CD4-positive, alpha-beta memory T cell (primary cell): ENCODE data around the gene SKI. TPM values are rescaled to one million over a fixed set of nuclear protein-coding genes. Genes with fewer than 3 reads are reported as not detected.
"Not testable (repeated sequence)": the region's sequence is repeated elsewhere in the genome, so short reads cannot be mapped to it uniquely, and the experiment has no call there.

Source experiments
- CTCF ChIA-PET: fragments of 350-600 bp; sonication (Branson Sonifier 250); formaldehyde crosslinking; loops from one replicate; lab custom pipeline; 2021; ENCODE audit warnings: inconsistent platforms; ENCODE audit not compliant: partially characterized antibody; lab: Charles Lee
- POLR2A ChIA-PET: fragments of 350-600 bp; sonication (Branson Sonifier 250); formaldehyde crosslinking; loops from one replicate; lab custom pipeline; 2021; ENCODE audit not compliant: partially characterized antibody; lab: Charles Lee
- DNase-seq, 5 donors: peaks; one replicate each; pipeline versions ENCODE4 v3.0.0 to v3.0.0-alpha.2; 2020 to 2022; ENCODE audit warnings: mixed read lengths in 1 of 5
- H3K27ac ChIP-seq: one replicate; pipeline ENCODE4 v1.7.0; 2013; ENCODE audit warnings: low read depth, low read length
- H3K27me3 ChIP-seq: 2 replicates; pipeline ENCODE4 v1.7.0; 2013; ENCODE audit warnings: mild to moderate bottlenecking, low read length, moderate library complexity; ENCODE audit not compliant: insufficient read depth
- H3K36me3 ChIP-seq: 2 replicates; pipeline ENCODE4 v1.7.0; 2013; ENCODE audit warnings: mild to moderate bottlenecking, low read length, moderate library complexity; ENCODE audit not compliant: insufficient read depth
- H3K4me1 ChIP-seq: 2 replicates; pipeline ENCODE4 v1.7.0; 2013; ENCODE audit warnings: mild to moderate bottlenecking, low read length, moderate library complexity; ENCODE audit not compliant: insufficient read depth
- H3K4me3 ChIP-seq, 2 donors: one replicate each; pipeline ENCODE4 v1.7.0; 2013; ENCODE audit warnings: low read length in 2 of 2, mild to moderate bottlenecking in 1 of 2
- H3K9me3 ChIP-seq, 2 donors: one replicate each; pipeline ENCODE4 v1.7.0; 2013; ENCODE audit warnings: low read length in 2 of 2, control low read depth in 1 of 2; ENCODE audit not compliant: control insufficient read depth in 1 of 2
- H3K27ac Mint-ChIP-seq, 7 donors: one replicate each; pipeline ENCODE4 v1.8.0; 2020 to 2021; ENCODE audit warnings: mixed read lengths in 7 of 7, mild to moderate bottlenecking in 6 of 7, inconsistent platforms in 3 of 7, moderate library complexity in 3 of 7
- H3K27me3 Mint-ChIP-seq, 2 donors: one replicate each; pipeline ENCODE4 v1.8.0; 2020 to 2021; ENCODE audit warnings: mixed read lengths in 2 of 2
- H3K36me3 Mint-ChIP-seq, 2 donors: one replicate each; pipeline ENCODE4 v1.8.0; 2020 to 2021; ENCODE audit warnings: mixed read lengths in 2 of 2, inconsistent platforms in 1 of 2, mild to moderate bottlenecking in 1 of 2
- H3K4me1 Mint-ChIP-seq, 4 donors: one replicate each; pipeline ENCODE4 v1.8.0; 2020 to 2021; ENCODE audit warnings: mixed read lengths in 4 of 4, mild to moderate bottlenecking in 1 of 4
- H3K4me3 Mint-ChIP-seq, 8 donors: one replicate each; pipeline ENCODE4 v1.8.0; 2020 to 2021; ENCODE audit warnings: mixed read lengths in 8 of 8, mild to moderate bottlenecking in 7 of 8, moderate library complexity in 6 of 8, inconsistent platforms in 3 of 8
- H3K9me3 Mint-ChIP-seq, 8 donors: one replicate each; pipeline ENCODE4 v1.8.0; 2020 to 2021; ENCODE audit warnings: mixed read lengths in 8 of 8, mild to moderate bottlenecking in 5 of 8, inconsistent platforms in 3 of 8, moderate library complexity in 1 of 8
- intact Hi-C: fragments of 100-400 bp; cut with micrococcal nuclease; formaldehyde crosslinking; loops from one replicate; pipeline ENCODE4 v1.15.1; 2023
- polyA plus RNA-seq, 2 donors: library from polyadenylated mRNA; unstranded; fragments of 300-500 nt; fragmentation: Illumina TruSeq; gene quantifications; one replicate each; pipeline ENCODE4 v1.2.3, GENCODE V29; 2021
- total RNA-seq, 2 experiments: library from RNA; stranded (reverse); gene quantifications; one replicate each; pipeline ENCODE4 v1.2.3, GENCODE V29; 2021

The SKI gene
- total and polyA plus RNA-seq, 4 experiments from 2014 or later = 0.08 to 104 (median 48.5) TPM

GRCh38 chr1:2257245-2257627 lies 29.1 kb downstream of the SKI start:
- DNase-seq = no peak
- POLR2A ChIA-PET = interaction anchor here (1.2 to 14.5 kb wide), 7 partner anchors 10 to 134 kb away, joined by 6 to 454 read pairs (median 14); partner anchors contain the start of genes MORN1, RER1 and SKI

GRCh38 chr1:2258122-2258681 lies 30.1 kb downstream of the SKI start:
- peaks cover 79% of the 10 kb centered on the region for H3K4me1 ChIP-seq
- intact Hi-C loops = no loop called here
- Mint-ChIP-seq H3K4me3 (peak overlapping the region; percentile 36 to 81 (median 58)), H3K27me3 (no peaks in the 10 kb centered on the region), H3K4me1 (peaks cover 36 to 52% (median 45%) of the 10 kb centered on the region in 4 donors), H3K36me3 (peaks cover 4 to 19% of the 10 kb centered on the region in 2 donors), H3K27ac (peak overlapping the region in 2 of 7 donors; percentile 96 to 98), H3K9me3 (peaks cover 0 to 13% (median 4%) of the 10 kb centered on the region in 8 donors)
- H3K27ac ChIP-seq = peak overlapping the region; percentile 34
- H3K4me3 ChIP-seq = no peak overlapping the region
- peaks cover 5% of the 10 kb centered on the region for H3K36me3 ChIP-seq
- POLR2A ChIA-PET = interaction anchor here (1.5 to 14.5 kb wide), 3 partner anchors 25 to 63 kb away, joined by 5 to 454 read pairs (median 60); partner anchors contain the start of genes FAAP20 and SKI
- CTCF ChIA-PET = interaction anchor here (1.8 kb wide), 1 partner anchor 24 kb away, joined by 8 read pairs; no protein-coding TSS in a partner anchor
- H3K9me3 ChIP-seq = peaks cover 0 to 21% of the 10 kb centered on the region in 2 donors
- DNase-seq = no peak
- H3K27me3 ChIP-seq = no peaks in the 10 kb centered on the region

More at GRCh38 chr1:2257245-2257627, 29.1 kb downstream of the SKI start:
- Histone ChIP-seq H3K27me3 (no peaks in the 10 kb centered on the region), H3K27ac (peak overlapping the region; percentile 95), H3K4me3 (no peak overlapping the region), H3K4me1 (peaks cover 83% of the 10 kb centered on the region), H3K36me3 (peaks cover 6% of the 10 kb centered on the region), H3K9me3 (peaks cover 0 to 21% of the 10 kb centered on the region in 2 donors)
- peak overlapping the region in 1 of 8 donors; percentile 61 for H3K4me3 Mint-ChIP-seq
- no peaks in the 10 kb centered on the region for H3K27me3 Mint-ChIP-seq
- H3K4me1 Mint-ChIP-seq = peaks cover 35 to 55% (median 45%) of the 10 kb centered on the region in 4 donors
- H3K27ac Mint-ChIP-seq = no peak overlapping the region
- intact Hi-C loops = loop anchor here (2.0 kb wide), 1 partner anchor 34 kb away; no protein-coding TSS in a partner anchor
- H3K36me3 Mint-ChIP-seq = peaks cover 10 to 24% of the 10 kb centered on the region in 2 donors
- CTCF ChIA-PET = interaction anchor here (1.9 kb wide), 1 partner anchor 62 kb away, joined by 6 read pairs; the partner anchor contains the start of gene FAAP20
- peaks cover 0 to 21% (median 4%) of the 10 kb centered on the region in 8 donors for H3K9me3 Mint-ChIP-seq

- peak; percentile 67 to 85 (median 73) for DNase-seq
- Mint-ChIP-seq H3K36me3 (peaks cover 0 to 19% of the 10 kb centered on the region in 2 donors), H3K27ac (peak overlapping the region in 2 of 7 donors; percentile 96 to 98), H3K9me3 (peaks cover 0 to 13% (median 4%) of the 10 kb centered on the region in 8 donors), H3K27me3 (no peaks in the 10 kb centered on the region), H3K4me3 (peak overlapping the region; percentile 43 to 85 (median 61)), H3K4me1 (peaks cover 40 to 55% (median 48%) of the 10 kb centered on the region in 4 donors)
- CTCF ChIA-PET = interaction anchor here (1.8 kb wide), 1 partner anchor 25 kb away, joined by 8 read pairs; no protein-coding TSS in a partner anchor
- H3K4me3 ChIP-seq = no peak overlapping the region
- no peaks in the 10 kb centered on the region for H3K36me3 ChIP-seq
- no peaks in the 10 kb centered on the region for H3K27me3 ChIP-seq
- peak overlapping the region; percentile 34 for H3K27ac ChIP-seq
- intact Hi-C loops = loop anchor here (1.0 kb wide), 1 partner anchor 52 kb away; no protein-coding TSS in a partner anchor
- peaks cover 79% of the 10 kb centered on the region for H3K4me1 ChIP-seq
- POLR2A ChIA-PET = interaction anchor here (1.5 to 14.5 kb wide), 3 partner anchors 25 to 64 kb away, joined by 5 to 454 read pairs (median 60); partner anchors contain the start of genes FAAP20 and SKI
- H3K9me3 ChIP-seq = peaks cover 0 to 21% of the 10 kb centered on the region in 2 donors
These were observed 30.9 kb downstream of the SKI start for GRCh38 chr1:2258996-2259395.

GRCh38 chr1:2259668-2260402 lies 31.7 kb downstream of the SKI start:
- H3K27ac Mint-ChIP-seq = peak overlapping the region in 2 of 7 donors; percentile 96 to 98
- Histone ChIP-seq H3K27ac (peak overlapping the region; percentile 34), H3K4me1 (peaks cover 74% of the 10 kb centered on the region), H3K9me3 (peaks cover 0 to 17% of the 10 kb centered on the region in 2 donors), H3K36me3 (no peaks in the 10 kb centered on the region), H3K27me3 (no peaks in the 10 kb centered on the region), H3K4me3 (no peak overlapping the region)
- H3K4me1 Mint-ChIP-seq = peaks cover 39 to 61% (median 51%) of the 10 kb centered on the region in 4 donors
- H3K36me3 Mint-ChIP-seq = peaks cover 0 to 15% of the 10 kb centered on the region in 2 donors
- POLR2A ChIA-PET = interaction anchor here (1.5 to 14.5 kb wide), 3 partner anchors 26 to 65 kb away, joined by 5 to 454 read pairs (median 60); partner anchors contain the start of genes FAAP20 and SKI
- peak overlapping the region in 7 of 8 donors; percentile 3 to 85 (median 56) for H3K4me3 Mint-ChIP-seq
- H3K9me3 Mint-ChIP-seq = peaks cover 0 to 10% (median 4%) of the 10 kb centered on the region in 8 donors
- H3K27me3 Mint-ChIP-seq = no peaks in the 10 kb centered on the region
- no peak for DNase-seq
- CTCF ChIA-PET = interaction anchor here (1.0 to 1.8 kb wide), 2 partner anchors 25 to 26 kb away, joined by 3 to 8 read pairs; no protein-coding TSS in a partner anchor
- intact Hi-C loops = loop anchor here (1.0 kb wide), 1 partner anchor 51 kb away; no protein-coding TSS in a partner anchor

- Mint-ChIP-seq H3K27ac (peak overlapping the region in 4 of 7 donors; percentile 67 to 96 (median 79)), H3K4me3 (peak overlapping the region in 4 of 8 donors; percentile 13 to 85 (median 62)), H3K4me1 (peaks cover 45 to 67% (median 57%) of the 10 kb centered on the region in 4 donors), H3K36me3 (peaks cover 0 to 15% of the 10 kb centered on the region in 2 donors)
- intact Hi-C loops, H3K36me3 ChIP-seq, DNase-seq, H3K4me3 ChIP-seq, H3K27me3 Mint-ChIP-seq, H3K9me3 Mint-ChIP-seq, H3K27me3 ChIP-seq: not testable (repeated sequence)
- Histone ChIP-seq H3K4me1 (peaks cover 75% of the 10 kb centered on the region), H3K9me3 (peaks cover 0 to 11% of the 10 kb centered on the region in 2 donors), H3K27ac (peak overlapping the region; percentile 34)
- ChIA-PET CTCF (interaction anchor here (0.9 to 1.0 kb wide), 2 partner anchors 26 to 56 kb away, joined by 3 read pairs; no protein-coding TSS in a partner anchor), POLR2A (interaction anchor here (14.5 kb wide), 1 partner anchor 27 kb away, joined by 454 read pairs; the partner anchor contains the start of gene SKI)
These were observed 32.4 kb downstream of the SKI start for GRCh38 chr1:2260470-2260869.

- H3K4me1 Mint-ChIP-seq = peaks cover 47 to 71% (median 60%) of the 10 kb centered on the region in 4 donors
- H3K9me3 Mint-ChIP-seq = peaks cover 0 to 10% (median 4%) of the 10 kb centered on the region in 8 donors
- no peak for DNase-seq
- Histone ChIP-seq H3K9me3 (peaks cover 0 to 7% of the 10 kb centered on the region in 2 donors), H3K27me3 (no peaks in the 10 kb centered on the region), H3K4me3 (no peak overlapping the region), H3K4me1 (peaks cover 79% of the 10 kb centered on the region), H3K36me3 (no peaks in the 10 kb centered on the region), H3K27ac (no peak overlapping the region)
- CTCF ChIA-PET = interaction anchor here (0.9 to 1.0 kb wide), 2 partner anchors 26 to 55 kb away, joined by 3 read pairs; no protein-coding TSS in a partner anchor
- H3K4me3 Mint-ChIP-seq = peak overlapping the region in 5 of 8 donors; percentile 13 to 57 (median 31)
- H3K27ac Mint-ChIP-seq = peak overlapping the region in 6 of 7 donors; percentile 64 to 96 (median 78)
- H3K36me3 Mint-ChIP-seq = peaks cover 0 to 15% of the 10 kb centered on the region in 2 donors
- POLR2A ChIA-PET = interaction anchor here (14.5 kb wide), 1 partner anchor 27 kb away, joined by 454 read pairs; the partner anchor contains the start of gene SKI
- intact Hi-C loops = no loop called here
- no peaks in the 10 kb centered on the region for H3K27me3 Mint-ChIP-seq
These were observed 32.8 kb downstream of the SKI start for GRCh38 chr1:2260917-2261316.
